Measurements from ENCODE around the gene C1S. TPM values are rescaled to one million over a fixed set of nuclear protein-coding genes. Genes with fewer than 3 reads are reported as not detected.

Gene C1S
- total RNA-seq, 2 experiments from 2014 or later, result 3.6 to 5.2 TPM

DNA sequence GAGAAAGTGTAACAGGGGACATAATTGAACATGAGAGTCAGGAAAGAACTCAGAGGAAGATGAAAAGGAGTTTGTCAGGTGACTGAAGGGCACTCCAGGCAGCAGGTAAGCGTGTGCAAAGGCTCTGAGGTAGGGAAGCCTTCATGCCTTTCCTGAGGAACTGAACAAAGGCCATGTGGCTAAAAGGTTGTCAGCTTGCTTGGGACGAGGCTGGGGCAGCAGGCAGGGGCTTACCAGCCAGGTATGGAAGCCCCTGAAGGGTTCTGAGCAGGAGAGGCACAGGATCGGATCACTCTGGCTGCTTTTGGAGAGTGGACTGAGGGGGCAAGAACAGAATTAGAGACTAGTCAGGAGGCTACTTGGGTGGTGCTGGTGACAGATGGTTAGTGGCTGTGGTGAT is 47.4 kb upstream of the C1S start:
- H4K20me1 ChIP-seq (ENCODE audit: insufficient read depth, low read length), result no peaks in the 10 kb centered on the region
- H3K36me3 ChIP-seq (ENCODE audit: insufficient read depth, low read length), result peaks cover 72% of the 10 kb centered on the region
- H3K27ac ChIP-seq (ENCODE audit: low read depth, low read length, poor library complexity, severe bottlenecking), result no peak overlapping the region
- H3K9me3 ChIP-seq (ENCODE audit: low read length), result no peaks in the 10 kb centered on the region
- H3K4me2 ChIP-seq (ENCODE audit: low read length), result no peak overlapping the region
- no peak for DNase-seq (ENCODE audit: low spot score)
- POLR2A ChIA-PET, result interaction anchor here (1.3 to 1.8 kb wide), 3 partner anchors 10 to 44 kb away, joined by 3 to 7 read pairs (median 6); no protein-coding TSS in a partner anchor
- no peak overlapping the region for H3K4me3 ChIP-seq (ENCODE audit: low read depth, low read length, poor library complexity, severe bottlenecking)
- peaks cover 22% of the 10 kb centered on the region for H3K79me2 ChIP-seq (ENCODE audit: insufficient read depth, low read depth, low read length)
- peaks cover 28% of the 10 kb centered on the region for H3K4me1 ChIP-seq (ENCODE audit: insufficient read depth, low read length, poor library complexity, severe bottlenecking)
- no peaks in the 10 kb centered on the region for H3K9me2 ChIP-seq (ENCODE audit: insufficient read depth, low read length)
- no peak overlapping the region for H2AFZ ChIP-seq (ENCODE audit: low read length)
- TF ChIP-seq, protein P1, sequence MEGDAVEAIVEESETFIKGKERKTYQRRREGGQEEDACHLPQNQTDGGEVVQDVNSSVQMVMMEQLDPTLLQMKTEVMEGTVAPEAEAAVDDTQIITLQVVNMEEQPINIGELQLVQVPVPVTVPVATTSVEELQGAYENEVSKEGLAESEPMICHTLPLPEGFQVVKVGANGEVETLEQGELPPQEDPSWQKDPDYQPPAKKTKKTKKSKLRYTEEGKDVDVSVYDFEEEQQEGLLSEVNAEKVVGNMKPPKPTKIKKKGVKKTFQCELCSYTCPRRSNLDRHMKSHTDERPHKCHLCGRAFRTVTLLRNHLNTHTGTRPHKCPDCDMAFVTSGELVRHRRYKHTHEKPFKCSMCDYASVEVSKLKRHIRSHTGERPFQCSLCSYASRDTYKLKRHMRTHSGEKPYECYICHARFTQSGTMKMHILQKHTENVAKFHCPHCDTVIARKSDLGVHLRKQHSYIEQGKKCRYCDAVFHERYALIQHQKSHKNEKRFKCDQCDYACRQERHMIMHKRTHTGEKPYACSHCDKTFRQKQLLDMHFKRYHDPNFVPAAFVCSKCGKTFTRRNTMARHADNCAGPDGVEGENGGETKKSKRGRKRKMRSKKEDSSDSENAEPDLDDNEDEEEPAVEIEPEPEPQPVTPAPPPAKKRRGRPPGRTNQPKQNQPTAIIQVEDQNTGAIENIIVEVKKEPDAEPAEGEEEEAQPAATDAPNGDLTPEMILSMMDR (conservative IDR thresholded peaks at IDR 0.05; ENCODE audit: low read length), result no peak
- no peak for TF ChIP-seq EZH2phosphoT487 (IDR thresholded peaks at IDR 0.05; ENCODE audit: borderline replicate concordance, low read depth, low read length)
- intact Hi-C loops (cut with micrococcal nuclease; ENCODE audit: unreplicated experiment), result no loop called here
- CTCF ChIA-PET (ENCODE audit: unreplicated experiment), result interaction anchor here (1.3 kb wide), 1 partner anchor 66 kb away, joined by 3 read pairs; no protein-coding TSS in a partner anchor
- no TSS peak for BruUV-seq (replicated peaks)

DNA sequence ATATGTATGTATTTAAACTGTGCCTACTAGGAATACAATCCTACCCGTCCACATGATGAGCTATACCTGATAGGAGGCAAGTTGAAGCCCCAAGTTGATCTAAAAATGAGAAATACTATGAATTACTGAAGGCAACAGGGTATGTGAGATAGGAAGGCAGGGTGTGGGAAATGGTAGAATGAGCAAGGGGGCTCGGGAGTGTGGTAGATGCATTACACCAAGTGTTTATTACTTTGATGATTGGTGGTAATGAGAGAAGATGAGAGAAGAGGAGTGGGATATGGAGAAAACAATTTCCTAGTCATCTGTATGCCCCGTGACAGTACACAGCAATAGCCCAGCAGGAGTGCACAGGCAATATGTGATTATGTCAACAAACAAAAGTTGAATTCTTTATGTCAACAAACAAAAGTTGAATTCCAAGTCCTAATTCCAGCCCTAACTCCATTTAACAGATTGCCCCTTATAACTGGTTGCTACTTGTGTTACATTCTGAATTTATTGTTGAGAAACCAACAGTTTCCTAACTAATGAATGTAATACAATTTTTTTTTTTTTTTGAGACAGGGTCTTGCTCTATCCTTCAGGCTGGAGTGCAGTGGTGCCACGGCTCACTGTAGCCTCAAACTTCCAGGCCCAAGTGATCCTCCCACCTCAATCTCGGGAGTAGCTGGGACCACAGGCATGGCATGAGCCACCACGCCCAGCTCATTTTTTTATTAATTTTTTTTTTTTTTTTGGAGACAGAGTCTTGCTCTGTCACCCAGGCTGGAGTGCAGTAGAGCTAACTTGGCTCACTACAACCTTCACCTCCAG is 44.8 kb upstream of the C1S start:
- BruUV-seq (replicated peaks), result TSS peak; percentile 2
- Histone ChIP-seq H3K9me3 (ENCODE audit: low read length) (no peaks in the 10 kb centered on the region), H3K9me2 (ENCODE audit: insufficient read depth, low read length) (no peaks in the 10 kb centered on the region), H3K4me3 (ENCODE audit: low read depth, low read length, poor library complexity, severe bottlenecking) (no peak overlapping the region), H2AFZ (ENCODE audit: low read length) (no peak overlapping the region), H3K79me2 (ENCODE audit: insufficient read depth, low read depth, low read length) (peaks cover 22% of the 10 kb centered on the region), H4K20me1 (ENCODE audit: insufficient read depth, low read length) (no peaks in the 10 kb centered on the region), H3K36me3 (ENCODE audit: insufficient read depth, low read length) (peaks cover 45% of the 10 kb centered on the region), H3K4me1 (ENCODE audit: insufficient read depth, low read length, poor library complexity, severe bottlenecking) (peaks cover 26% of the 10 kb centered on the region), H3K4me2 (ENCODE audit: low read length) (peak overlapping the region; percentile 17), H3K27ac (ENCODE audit: low read depth, low read length, poor library complexity, severe bottlenecking) (no peak overlapping the region)
- no peak for TF ChIP-seq EZH2phosphoT487 (IDR thresholded peaks at IDR 0.05; ENCODE audit: borderline replicate concordance, low read depth, low read length)
- TF ChIP-seq, protein P1 (conservative IDR thresholded peaks at IDR 0.05; ENCODE audit: low read length), result no peak
- intact Hi-C loops (cut with micrococcal nuclease; ENCODE audit: unreplicated experiment), result loop anchor here (5.0 kb wide), 1 partner anchor 92 kb away; the partner anchor contains the start of gene C1RL
- no peak for DNase-seq (ENCODE audit: low spot score)
- ChIA-PET CTCF (ENCODE audit: unreplicated experiment) (no interaction called here), POLR2A (interaction anchor here (0.6 to 1.3 kb wide), 4 partner anchors 12 to 1009 kb away, joined by 3 read pairs; no protein-coding TSS in a partner anchor)

Data from OCI-LY7 (cell line).